HG03103 (cell line): ENCODE results near the gene AQP1.

ENCODE experiments used
- ATAC-seq: cut with Tn5 transposase; IDR thresholded peaks from one replicate; pipeline ENCODE4 v1.9.1; 2021; ENCODE audit warnings: low read depth; ENCODE audit not compliant: unreplicated experiment

AQP1 gene

GRCh38 chr7:30933124-30933974, 21.7 kb downstream of the AQP1 start:
- ATAC-seq: no peak

- no peak for ATAC-seq
These were observed 22.6 kb downstream of the AQP1 start for GRCh38 chr7:30934225-30934624.

GRCh38 chr7:30934732-30935568, 23.3 kb downstream of the AQP1 start:
- ATAC-seq: no peak

- ATAC-seq: no peak
These were observed 23.9 kb downstream of the AQP1 start for GRCh38 chr7:30935569-30935877.

GRCh38 chr7:30936650-30937245, 25.1 kb downstream of the AQP1 start:
- no peak for ATAC-seq

- ATAC-seq: no peak
These were observed 25.8 kb downstream of the AQP1 start for GRCh38 chr7:30937416-30937815.

- ATAC-seq: peak; percentile 76
These were observed 27.0 kb downstream of the AQP1 start for GRCh38 chr7:30938435-30939316.

- ATAC-seq: no peak
These were observed 30.1 kb downstream of the AQP1 start for GRCh38 chr7:30941582-30942323.

GRCh38 chr7:30950197-30950596, 38.5 kb downstream of the AQP1 start:
- no peak for ATAC-seq

GRCh38 chr7:30954914-30955313, 43.3 kb downstream of the AQP1 start:
- ATAC-seq: no peak

GRCh38 chr7:30956704-30957103, 45.1 kb downstream of the AQP1 start:
- no peak for ATAC-seq

- ATAC-seq: no peak
These were observed 52.2 kb downstream of the AQP1 start, which contains the start of gene GHRHR for GRCh38 chr7:30963842-30964241. GHRHR (plus strand) TSS chr7:30963953; CDS start chr7:30964069, 116 bp downstream.

GRCh38 chr7:30965372-30965771, 53.7 kb downstream of the AQP1 start:
- no peak for ATAC-seq

- no peak for ATAC-seq
These were observed 54.2 kb downstream of the AQP1 start for GRCh38 chr7:30965883-30966282.

GRCh38 chr7:30968294-30968693, 56.6 kb downstream of the AQP1 start:
- peak; percentile 48 for ATAC-seq

GRCh38 chr7:30968747-30969603, 57.3 kb downstream of the AQP1 start:
- ATAC-seq: no peak

- no peak for ATAC-seq
These were observed 57.9 kb downstream of the AQP1 start for GRCh38 chr7:30969604-30969970.

GRCh38 chr7:30970074-30970473, 58.4 kb downstream of the AQP1 start:
- no peak for ATAC-seq

GRCh38 chr7:30970594-30971094, 59.0 kb downstream of the AQP1 start:
- no peak for ATAC-seq
